ENCODE results near the gene TAOK3.
"Not testable (repeated sequence)": the region's sequence is repeated elsewhere in the genome, so short reads cannot be mapped to it uniquely, and the experiment has no call there.

TAOK3 gene

GRCh38 chr12:118288174-118288573, 84.5 kb downstream of the TAOK3 start:
- DNase-seq = no peak

- DNase-seq = no peak
These were observed 85.0 kb downstream of the TAOK3 start for GRCh38 chr12:118287728-118288127.

GRCh38 chr12:118282767-118283166, 89.9 kb downstream of the TAOK3 start:
- DNase-seq = no peak

- DNase-seq = not testable (repeated sequence)
These were observed 94.4 kb downstream of the TAOK3 start for GRCh38 chr12:118278288-118278687.

GRCh38 chr12:118274066-118274465, 98.6 kb downstream of the TAOK3 start:
- DNase-seq = no peak

GRCh38 chr12:118271770-118272417, 100.8 kb downstream of the TAOK3 start:
- DNase-seq = no peak

- DNase-seq = no peak
These were observed 101.5 kb downstream of the TAOK3 start for GRCh38 chr12:118271183-118271582.

GRCh38 chr12:118269806-118270205, 102.9 kb downstream of the TAOK3 start:
- DNase-seq = no peak

- no peak for DNase-seq
These were observed 113.6 kb downstream of the TAOK3 start for GRCh38 chr12:118259079-118259478.

- DNase-seq = no peak
These were observed 116.4 kb downstream of the TAOK3 start for GRCh38 chr12:118256352-118256751.

GRCh38 chr12:118249547-118249946, 123.2 kb downstream of the TAOK3 start:
- no peak for DNase-seq

- DNase-seq = not testable (repeated sequence)
These were observed 126.8 kb downstream of the TAOK3 start for GRCh38 chr12:118245886-118246285.

- no peak for DNase-seq
These were observed 133.8 kb downstream of the TAOK3 start for GRCh38 chr12:118238888-118239287.

GRCh38 chr12:118237908-118238307, 134.8 kb downstream of the TAOK3 start:
- no peak for DNase-seq

- no peak for DNase-seq
These were observed 135.5 kb downstream of the TAOK3 start for GRCh38 chr12:118237052-118237665.

- no peak for DNase-seq
These were observed 152.0 kb downstream of the TAOK3 start for GRCh38 chr12:118220702-118221101.

GRCh38 chr12:118219772-118220171, 152.9 kb downstream of the TAOK3 start:
- DNase-seq = no peak

- DNase-seq = no peak
These were observed 153.6 kb downstream of the TAOK3 start for GRCh38 chr12:118219106-118219505.

- no peak for DNase-seq
These were observed 159.3 kb downstream of the TAOK3 start for GRCh38 chr12:118213452-118213851.

GRCh38 chr12:118212606-118213005, 160.1 kb downstream of the TAOK3 start:
- DNase-seq = no peak

- DNase-seq = no peak
These were observed 166.6 kb downstream of the TAOK3 start for GRCh38 chr12:118206107-118206412.

- no peak for DNase-seq
These were observed 178.7 kb downstream of the TAOK3 start for GRCh38 chr12:118193958-118194357.

- no peak for DNase-seq
These were observed 179.2 kb downstream of the TAOK3 start for GRCh38 chr12:118193477-118193876.

- DNase-seq = no peak
These were observed 182.4 kb downstream of the TAOK3 start for GRCh38 chr12:118190266-118190665.

GRCh38 chr12:118189741-118190191, 182.9 kb downstream of the TAOK3 start:
- DNase-seq = no peak
